HEK293 (cell line): Measurements from ENCODE around the gene EHD3.

Experiments used
- CTCF ChIA-PET: fragments of 350-600 bp; formaldehyde crosslinking; extraction: SDS; loops from one replicate; lab custom pipeline; 2021; ENCODE audit warnings: antibody characterized with exemption; lab: Yijun Ruan, JAX
- POLR2A ChIA-PET: fragments of 300-600 bp; formaldehyde crosslinking; extraction: SDS; loops from one replicate; lab custom pipeline; 2020; ENCODE audit warnings: antibody characterized with exemption, inconsistent platforms; lab: Yijun Ruan, JAX
- H3K27ac ChIP-seq: fragments of 200-500 bp; sonication (Bioruptor generic); 2 replicates; pipeline ENCODE4 v1.5.1; 2014; ENCODE audit warnings: low read depth, low read length, control low read depth, inconsistent platforms; ENCODE audit errors: extremely low read depth
- H3K36me3 ChIP-seq, 2 experiments: fragments of 200-500 bp in 1 of 2; sonication (Bioruptor generic) in 1 of 2; 1 replicate in 1 of 2; 2 replicates in 1 of 2; pipeline ENCODE4 v1.5.1; 2014 to 2017; ENCODE audit warnings: inconsistent platforms in 2 of 2, low read length in 2 of 2; ENCODE audit not compliant: control insufficient read depth in 2 of 2, insufficient read depth in 1 of 2
- H3K4me1 ChIP-seq: fragments of 200-500 bp; sonication (Bioruptor generic); 2 replicates; pipeline ENCODE4 v1.5.1; 2014; ENCODE audit warnings: mild to moderate bottlenecking, low read length, inconsistent platforms; ENCODE audit not compliant: control insufficient read depth, insufficient read depth
- H3K4me3 ChIP-seq: 2 replicates; pipeline ENCODE4 v1.5.1; 2011; ENCODE audit warnings: low read depth, mild to moderate bottlenecking, control low read depth, low read length, moderate library complexity
- H3K9me3 ChIP-seq: fragments of 200-500 bp; sonication (Bioruptor generic); 2 replicates; pipeline ENCODE4 v1.5.1; 2014; ENCODE audit warnings: low read depth, low read length, inconsistent platforms; ENCODE audit not compliant: control insufficient read depth, insufficient read depth
- BCL11B ChIP-seq: fragments of 450-650 bp; formaldehyde crosslinking; IDR thresholded peaks from 2 replicates; pipeline ENCODE4 v1.5.1; 2016; ENCODE audit warnings: low read depth, missing biosample characterization, missing genetic modification characterization
- FEZF1 ChIP-seq: fragments of 450-650 bp; formaldehyde crosslinking; IDR thresholded peaks from 2 replicates; pipeline ENCODE4 v1.5.1; 2016; ENCODE audit warnings: missing biosample characterization, missing genetic modification characterization
- HOXA7 ChIP-seq: sonication (generic); formaldehyde crosslinking; IDR thresholded peaks from 2 replicates; pipeline ENCODE4 v1.8.1; 2022; ENCODE audit warnings: missing genetic modification reagents, borderline replicate concordance
- MZF1 ChIP-seq: fragments of 450-650 bp; formaldehyde crosslinking; IDR thresholded peaks from 2 replicates; pipeline ENCODE4 v1.5.1; 2017; ENCODE audit warnings: missing biosample characterization, missing genetic modification characterization, borderline replicate concordance
- RBAK ChIP-seq: fragments of 450-650 bp; formaldehyde crosslinking; IDR thresholded peaks from 2 replicates; pipeline ENCODE4 v1.5.1; 2016; ENCODE audit warnings: missing biosample characterization, missing genetic modification characterization
- ZFP3 ChIP-seq: fragments of 450-650 bp; formaldehyde crosslinking; IDR thresholded peaks from 2 replicates; pipeline ENCODE4 v1.5.1; 2016; ENCODE audit warnings: low read depth, missing biosample characterization, missing genetic modification characterization
- ZNF19 ChIP-seq: fragments of 450-650 bp; formaldehyde crosslinking; IDR thresholded peaks from 2 replicates; pipeline ENCODE4; 2016; ENCODE audit warnings: missing biosample characterization, missing genetic modification characterization, low read depth
- ZNF341 ChIP-seq: fragments of 450-650 bp; formaldehyde crosslinking; IDR thresholded peaks from 2 replicates; pipeline ENCODE4; 2016; ENCODE audit warnings: low read depth, missing biosample characterization, missing genetic modification characterization
- ZNF391 ChIP-seq: fragments of 450-650 bp; formaldehyde crosslinking; IDR thresholded peaks from 2 replicates; pipeline ENCODE4 v1.5.1; 2016; ENCODE audit warnings: low read depth, missing biosample characterization, missing genetic modification characterization, borderline replicate concordance
- ZNF416 ChIP-seq: fragments of 450-650 bp; formaldehyde crosslinking; IDR thresholded peaks from 2 replicates; pipeline ENCODE4 v1.5.1; 2016; ENCODE audit warnings: missing biosample characterization, missing genetic modification characterization
- ZNF423 ChIP-seq: fragments of 450-650 bp; formaldehyde crosslinking; IDR thresholded peaks from 2 replicates; pipeline ENCODE4 v1.5.1; 2016; ENCODE audit warnings: missing biosample characterization, missing genetic modification characterization
- ZNF48 ChIP-seq: fragments of 450-650 bp; formaldehyde crosslinking; IDR thresholded peaks from 2 replicates; pipeline ENCODE4 v1.5.1; 2016; ENCODE audit warnings: missing biosample characterization, missing genetic modification characterization
- ZNF521 ChIP-seq: fragments of 450-650 bp; formaldehyde crosslinking; IDR thresholded peaks from 2 replicates; pipeline ENCODE4 v1.5.1; 2017; ENCODE audit warnings: missing biosample characterization, mild to moderate bottlenecking, missing genetic modification characterization
- ZNF529 ChIP-seq: fragments of 450-650 bp; formaldehyde crosslinking; IDR thresholded peaks from 2 replicates; pipeline ENCODE4 v1.5.1; 2017; ENCODE audit warnings: missing genetic modification characterization, missing biosample characterization; ENCODE audit not compliant: insufficient replicate concordance
- ZNF585B ChIP-seq: fragments of 450-650 bp; formaldehyde crosslinking; IDR thresholded peaks from 2 replicates; pipeline ENCODE4 v1.5.1; 2016; ENCODE audit warnings: missing biosample characterization, missing genetic modification characterization
- ZNF600 ChIP-seq: fragments of 450-650 bp; formaldehyde crosslinking; IDR thresholded peaks from 2 replicates; pipeline ENCODE4 v1.5.1; 2016; ENCODE audit warnings: missing biosample characterization, missing genetic modification characterization
- TF ChIP-seq, protein P1 (sequence below): fragments of 450-650 bp; formaldehyde crosslinking; IDR thresholded peaks from 2 replicates; pipeline ENCODE4 v1.5.1; 2016; ENCODE audit warnings: missing biosample characterization, missing genetic modification characterization, low read depth
- TF ChIP-seq, protein P2 (sequence below): fragments of 450-650 bp; formaldehyde crosslinking; IDR thresholded peaks from 2 replicates; pipeline ENCODE4 v1.5.1; 2017; ENCODE audit warnings: missing biosample characterization, missing genetic modification characterization
- TF ChIP-seq, protein P3 (sequence below): fragments of 450-650 bp; formaldehyde crosslinking; IDR thresholded peaks from 2 replicates; pipeline ENCODE4 v1.5.1; 2017; ENCODE audit warnings: missing biosample characterization, missing genetic modification characterization
- TF ChIP-seq, protein P4 (sequence below): fragments of 450-650 bp; formaldehyde crosslinking; IDR thresholded peaks from 2 replicates; pipeline ENCODE4 v1.5.1; 2017; ENCODE audit warnings: missing biosample characterization, missing genetic modification characterization

Gene EHD3

DNA sequence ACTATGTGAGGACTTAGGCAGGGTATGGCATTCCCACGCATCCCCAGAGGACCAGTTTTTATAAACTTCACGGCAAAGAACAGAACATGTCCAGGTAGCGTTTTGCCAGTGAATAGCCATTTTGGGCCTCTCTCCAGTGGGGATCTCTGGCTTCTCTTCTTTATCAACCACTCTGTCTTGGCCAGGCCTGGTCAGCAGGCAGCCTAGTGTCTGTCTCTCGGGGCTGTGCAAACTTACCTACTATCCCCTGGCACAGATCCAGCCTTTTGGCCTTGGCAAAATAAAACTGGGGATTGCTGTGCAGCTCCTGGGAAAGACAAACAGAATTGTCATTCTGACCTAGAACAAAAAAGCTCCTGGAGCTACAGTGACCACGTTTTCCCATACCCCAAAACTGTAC, 31.1 kb upstream of the EHD3 start:
- ChIA-PET POLR2A (no interaction called here), CTCF (interaction anchor here (0.7 kb wide), 1 partner anchor 32 kb away, joined by 3 read pairs; no protein-coding TSS in a partner anchor)
- H3K4me3 ChIP-seq: no peak overlapping the region

DNA sequence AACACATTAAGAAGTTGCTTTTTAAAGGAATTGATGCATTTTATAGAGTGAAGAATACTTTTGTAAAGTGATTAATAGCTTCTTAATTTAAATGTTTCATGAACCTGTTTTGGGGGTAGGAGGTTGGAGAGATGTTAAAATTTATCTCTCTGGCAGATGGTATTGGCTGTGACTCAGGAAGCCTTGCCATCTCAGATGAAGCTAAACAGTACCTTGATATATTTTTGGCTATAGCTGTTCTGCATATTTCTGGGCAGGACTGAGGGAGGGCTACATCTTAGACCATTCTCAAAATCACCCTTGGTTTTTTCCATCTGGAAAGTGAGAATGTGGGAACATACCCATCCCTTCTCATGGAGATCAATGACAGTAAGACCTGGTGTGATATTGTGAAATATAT, 30.0 kb upstream of the EHD3 start:
- no peak overlapping the region for H3K4me3 ChIP-seq
- ChIA-PET CTCF (interaction anchor here (1.0 kb wide), 1 partner anchor 33 kb away, joined by 5 read pairs; no protein-coding TSS in a partner anchor), POLR2A (no interaction called here)
- H3K9me3 ChIP-seq: no peaks in the 10 kb centered on the region
- TF ChIP-seq, protein P1, sequence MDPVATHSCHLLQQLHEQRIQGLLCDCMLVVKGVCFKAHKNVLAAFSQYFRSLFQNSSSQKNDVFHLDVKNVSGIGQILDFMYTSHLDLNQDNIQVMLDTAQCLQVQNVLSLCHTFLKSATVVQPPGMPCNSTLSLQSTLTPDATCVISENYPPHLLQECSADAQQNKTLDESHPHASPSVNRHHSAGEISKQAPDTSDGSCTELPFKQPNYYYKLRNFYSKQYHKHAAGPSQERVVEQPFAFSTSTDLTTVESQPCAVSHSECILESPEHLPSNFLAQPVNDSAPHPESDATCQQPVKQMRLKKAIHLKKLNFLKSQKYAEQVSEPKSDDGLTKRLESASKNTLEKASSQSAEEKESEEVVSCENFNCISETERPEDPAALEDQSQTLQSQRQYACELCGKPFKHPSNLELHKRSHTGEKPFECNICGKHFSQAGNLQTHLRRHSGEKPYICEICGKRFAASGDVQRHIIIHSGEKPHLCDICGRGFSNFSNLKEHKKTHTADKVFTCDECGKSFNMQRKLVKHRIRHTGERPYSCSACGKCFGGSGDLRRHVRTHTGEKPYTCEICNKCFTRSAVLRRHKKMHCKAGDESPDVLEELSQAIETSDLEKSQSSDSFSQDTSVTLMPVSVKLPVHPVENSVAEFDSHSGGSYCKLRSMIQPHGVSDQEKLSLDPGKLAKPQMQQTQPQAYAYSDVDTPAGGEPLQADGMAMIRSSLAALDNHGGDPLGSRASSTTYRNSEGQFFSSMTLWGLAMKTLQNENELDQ (tag by site-specific recombination): no peak
- no peak for TF ChIP-seq ZFP3 (tag by site-specific recombination)
- TF ChIP-seq ZNF600: no peak
- no peak overlapping the region for H3K27ac ChIP-seq
- no peaks in the 10 kb centered on the region for H3K4me1 ChIP-seq
- H3K36me3 ChIP-seq: no peaks in the 10 kb centered on the region

More for the DNA sequence above, 31.1 kb upstream of the EHD3 start:
- TF ChIP-seq FEZF1 (tag by site-specific recombination) (no peak), RBAK (tag by site-specific recombination) (no peak), ZNF341 (tag by site-specific recombination) (no peak), ZNF521 (tag by site-specific recombination) (no peak), ZNF529 (tag by site-specific recombination) (no peak), ZNF423 (no peak), HOXA7 (CRISPR knock-in tag) (no peak), ZNF416 (tag by site-specific recombination) (no peak), ZNF585B (tag by site-specific recombination) (no peak), ZNF48 (tag by site-specific recombination) (no peak), ZNF19 (tag by site-specific recombination) (no peak), ZNF391 (tag by site-specific recombination) (no peak), BCL11B (tag by site-specific recombination) (no peak)
- TF ChIP-seq, protein P2, sequence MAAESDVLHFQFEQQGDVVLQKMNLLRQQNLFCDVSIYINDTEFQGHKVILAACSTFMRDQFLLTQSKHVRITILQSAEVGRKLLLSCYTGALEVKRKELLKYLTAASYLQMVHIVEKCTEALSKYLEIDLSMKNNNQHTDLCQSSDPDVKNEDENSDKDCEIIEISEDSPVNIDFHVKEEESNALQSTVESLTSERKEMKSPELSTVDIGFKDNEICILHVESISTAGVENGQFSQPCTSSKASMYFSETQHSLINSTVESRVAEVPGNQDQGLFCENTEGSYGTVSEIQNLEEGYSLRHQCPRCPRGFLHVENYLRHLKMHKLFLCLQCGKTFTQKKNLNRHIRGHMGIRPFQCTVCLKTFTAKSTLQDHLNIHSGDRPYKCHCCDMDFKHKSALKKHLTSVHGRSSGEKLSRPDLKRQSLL (tag by site-specific recombination): no peak
- TF ChIP-seq, protein P3, sequence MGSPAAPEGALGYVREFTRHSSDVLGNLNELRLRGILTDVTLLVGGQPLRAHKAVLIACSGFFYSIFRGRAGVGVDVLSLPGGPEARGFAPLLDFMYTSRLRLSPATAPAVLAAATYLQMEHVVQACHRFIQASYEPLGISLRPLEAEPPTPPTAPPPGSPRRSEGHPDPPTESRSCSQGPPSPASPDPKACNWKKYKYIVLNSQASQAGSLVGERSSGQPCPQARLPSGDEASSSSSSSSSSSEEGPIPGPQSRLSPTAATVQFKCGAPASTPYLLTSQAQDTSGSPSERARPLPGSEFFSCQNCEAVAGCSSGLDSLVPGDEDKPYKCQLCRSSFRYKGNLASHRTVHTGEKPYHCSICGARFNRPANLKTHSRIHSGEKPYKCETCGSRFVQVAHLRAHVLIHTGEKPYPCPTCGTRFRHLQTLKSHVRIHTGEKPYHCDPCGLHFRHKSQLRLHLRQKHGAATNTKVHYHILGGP (tag by site-specific recombination): no peak
- Histone ChIP-seq H3K9me3 (no peaks in the 10 kb centered on the region), H3K27ac (no peak overlapping the region), H3K4me1 (no peaks in the 10 kb centered on the region), H3K36me3 (no peaks in the 10 kb centered on the region)

DNA sequence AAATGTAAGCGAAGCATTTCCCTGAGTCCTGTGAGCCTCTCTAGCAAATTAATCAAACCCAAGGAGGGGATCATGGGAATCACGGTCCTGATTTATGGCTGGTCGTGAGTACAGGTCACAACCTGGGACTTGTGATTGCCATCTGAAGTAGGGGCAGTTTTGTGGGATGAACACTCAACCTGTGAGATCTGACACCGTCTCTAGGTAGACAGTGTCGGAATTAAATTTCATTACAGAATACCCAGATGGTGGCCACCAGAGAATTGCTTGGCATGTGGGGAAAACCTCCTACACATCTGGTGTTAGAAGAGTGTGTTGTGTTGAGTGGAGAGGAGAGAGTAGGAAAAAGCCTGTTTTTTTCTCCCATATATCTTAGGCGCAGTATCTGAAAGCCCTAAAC, 29.2 kb upstream of the EHD3 start:
- H3K9me3 ChIP-seq: no peaks in the 10 kb centered on the region
- H3K27ac ChIP-seq: no peak overlapping the region
- no peaks in the 10 kb centered on the region for H3K4me1 ChIP-seq
- H3K4me3 ChIP-seq: no peak overlapping the region
- H3K36me3 ChIP-seq: no peaks in the 10 kb centered on the region
- TF ChIP-seq, protein P1 (tag by site-specific recombination): no peak
- TF ChIP-seq, protein P4, sequence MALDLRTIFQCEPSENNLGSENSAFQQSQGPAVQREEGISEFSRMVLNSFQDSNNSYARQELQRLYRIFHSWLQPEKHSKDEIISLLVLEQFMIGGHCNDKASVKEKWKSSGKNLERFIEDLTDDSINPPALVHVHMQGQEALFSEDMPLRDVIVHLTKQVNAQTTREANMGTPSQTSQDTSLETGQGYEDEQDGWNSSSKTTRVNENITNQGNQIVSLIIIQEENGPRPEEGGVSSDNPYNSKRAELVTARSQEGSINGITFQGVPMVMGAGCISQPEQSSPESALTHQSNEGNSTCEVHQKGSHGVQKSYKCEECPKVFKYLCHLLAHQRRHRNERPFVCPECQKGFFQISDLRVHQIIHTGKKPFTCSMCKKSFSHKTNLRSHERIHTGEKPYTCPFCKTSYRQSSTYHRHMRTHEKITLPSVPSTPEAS (tag by site-specific recombination): no peak
- TF ChIP-seq MZF1 (tag by site-specific recombination): no peak
- POLR2A ChIA-PET: no interaction called here
- CTCF ChIA-PET: interaction anchor here (0.6 to 1.0 kb wide), 2 partner anchors 34 to 38 kb away, joined by 3 to 5 read pairs; no protein-coding TSS in a partner anchor
